GM11168 (cell line): ENCODE measurements around the gene CD38.
"Not testable (repeated sequence)": the region's sequence is repeated elsewhere in the genome, so short reads cannot be mapped to it uniquely, and the experiment has no call there.

Source experiments
- in situ Hi-C: fragments of 300-500 bp; cut with MboI; formaldehyde crosslinking; loops from one replicate; pipeline ENCODE4 v1.12.0; 2022; ENCODE audit warnings: low sequenced_read_pairs; ENCODE audit not compliant: unreplicated experiment

CD38 gene

GRCh38 chr4:15757054-15757453, 21.1 kb upstream of the CD38 start:
- in situ Hi-C loops, result no loop called here

GRCh38 chr4:15758294-15758693, 19.8 kb upstream of the CD38 start:
- in situ Hi-C loops, result no loop called here

GRCh38 chr4:15762460-15762859, 15.7 kb upstream of the CD38 start:
- in situ Hi-C loops, result not testable (repeated sequence)

- in situ Hi-C loops, result no loop called here
Observed at GRCh38 chr4:15765391-15765790, 12.7 kb upstream of the CD38 start.

- in situ Hi-C loops, result no loop called here
Observed at GRCh38 chr4:15765910-15766697, 12.0 kb upstream of the CD38 start.

- in situ Hi-C loops, result no loop called here
Observed at GRCh38 chr4:15766821-15767220, 11.3 kb upstream of the CD38 start.

GRCh38 chr4:15769202-15769601, 8.9 kb upstream of the CD38 start:
- in situ Hi-C loops, result no loop called here

GRCh38 chr4:15771216-15772058, 6.7 kb upstream of the CD38 start:
- in situ Hi-C loops, result no loop called here

GRCh38 chr4:15774020-15774420, 4.1 kb upstream of the CD38 start:
- in situ Hi-C loops, result no loop called here

- in situ Hi-C loops, result no loop called here
Observed at GRCh38 chr4:15776871-15777648, 1.1 kb upstream of the CD38 start.

GRCh38 chr4:15777697-15778288, 335 bp upstream of the CD38 start:
- in situ Hi-C loops, result no loop called here

- in situ Hi-C loops, result no loop called here
Observed at GRCh38 chr4:15779306-15779705, 1.2 kb downstream of the CD38 start.

GRCh38 chr4:15779809-15780208, 1.7 kb downstream of the CD38 start:
- in situ Hi-C loops, result no loop called here

- in situ Hi-C loops, result no loop called here
Observed at GRCh38 chr4:15781427-15782095, 3.4 kb downstream of the CD38 start.

GRCh38 chr4:15783676-15784075, 5.5 kb downstream of the CD38 start:
- in situ Hi-C loops, result no loop called here

- in situ Hi-C loops, result no loop called here
Observed at GRCh38 chr4:15784959-15785634, 7.0 kb downstream of the CD38 start.

- in situ Hi-C loops, result no loop called here
Observed at GRCh38 chr4:15786743-15787142, 8.6 kb downstream of the CD38 start.

- in situ Hi-C loops, result no loop called here
Observed at GRCh38 chr4:15792974-15793373, 14.8 kb downstream of the CD38 start.
